NB4 (cell line): Measurements from ENCODE around the gene ARMC9.

Experiments
- POLR2A ChIP-seq: IDR thresholded peaks from 2 replicates; pipeline ENCODE4 v1.6.1; 2011; ENCODE audit warnings: mild to moderate bottlenecking; ENCODE audit not compliant: insufficient read length; ENCODE audit errors: extremely low read depth
- TF ChIP-seq, protein P1 (sequence below): IDR thresholded peaks from 2 replicates; pipeline ENCODE4 v1.6.1; 2011; ENCODE audit warnings: low read depth, low read length
- TF ChIP-seq, protein P2 (sequence below): IDR thresholded peaks from one replicate; pipeline ENCODE4 v1.5.1; 2012; ENCODE audit warnings: low read depth, low read length

DNA sequence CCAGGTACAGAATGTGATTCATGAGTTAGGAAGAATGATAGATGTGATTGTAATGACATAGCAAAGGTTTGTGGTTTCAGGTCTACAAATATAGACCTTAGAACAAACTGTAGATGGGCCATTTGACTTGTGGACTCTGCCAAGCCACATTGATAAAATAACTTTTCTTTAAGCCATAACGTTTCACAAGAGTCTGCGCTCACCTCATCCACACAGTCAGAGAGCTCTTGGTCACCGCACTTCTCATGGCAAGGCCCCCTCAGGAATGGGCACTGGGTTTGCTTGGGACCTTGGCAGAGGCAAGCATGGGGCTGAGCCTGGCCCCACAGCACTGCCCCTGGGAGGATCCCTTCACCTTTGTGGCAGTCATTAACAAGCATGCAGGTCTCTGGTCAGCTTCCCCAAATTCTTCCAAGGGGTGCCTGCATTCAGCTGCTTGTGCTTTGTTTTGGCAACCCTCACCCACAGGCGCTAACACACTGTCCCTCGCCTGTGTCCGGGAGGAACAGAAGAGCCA is 14.0 kb downstream of the ARMC9 start:
- no peak for TF ChIP-seq POLR2A
- TF ChIP-seq, protein P1, sequence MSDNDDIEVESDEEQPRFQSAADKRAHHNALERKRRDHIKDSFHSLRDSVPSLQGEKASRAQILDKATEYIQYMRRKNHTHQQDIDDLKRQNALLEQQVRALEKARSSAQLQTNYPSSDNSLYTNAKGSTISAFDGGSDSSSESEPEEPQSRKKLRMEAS = no peak
- TF ChIP-seq, protein P2, sequence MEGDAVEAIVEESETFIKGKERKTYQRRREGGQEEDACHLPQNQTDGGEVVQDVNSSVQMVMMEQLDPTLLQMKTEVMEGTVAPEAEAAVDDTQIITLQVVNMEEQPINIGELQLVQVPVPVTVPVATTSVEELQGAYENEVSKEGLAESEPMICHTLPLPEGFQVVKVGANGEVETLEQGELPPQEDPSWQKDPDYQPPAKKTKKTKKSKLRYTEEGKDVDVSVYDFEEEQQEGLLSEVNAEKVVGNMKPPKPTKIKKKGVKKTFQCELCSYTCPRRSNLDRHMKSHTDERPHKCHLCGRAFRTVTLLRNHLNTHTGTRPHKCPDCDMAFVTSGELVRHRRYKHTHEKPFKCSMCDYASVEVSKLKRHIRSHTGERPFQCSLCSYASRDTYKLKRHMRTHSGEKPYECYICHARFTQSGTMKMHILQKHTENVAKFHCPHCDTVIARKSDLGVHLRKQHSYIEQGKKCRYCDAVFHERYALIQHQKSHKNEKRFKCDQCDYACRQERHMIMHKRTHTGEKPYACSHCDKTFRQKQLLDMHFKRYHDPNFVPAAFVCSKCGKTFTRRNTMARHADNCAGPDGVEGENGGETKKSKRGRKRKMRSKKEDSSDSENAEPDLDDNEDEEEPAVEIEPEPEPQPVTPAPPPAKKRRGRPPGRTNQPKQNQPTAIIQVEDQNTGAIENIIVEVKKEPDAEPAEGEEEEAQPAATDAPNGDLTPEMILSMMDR = no peak
